ENCODE measurements around the gene NSG2. TPM values are rescaled to one million over a fixed set of nuclear protein-coding genes. Genes with fewer than 3 reads are reported as not detected.

NSG2 gene
- total RNA-seq, 6 experiments from 2014 or later, result 0.13 TPM; not detected in 5

GRCh38 chr5:174120401-174121005, 75.0 kb downstream of the NSG2 start:
- intact Hi-C loops (cut with DNase I), result no loop called here
- WGBS (ENCODE audit: insufficient coverage, low coverage, low lambda C conversion rate, missing lambda C conversion rate), result 78% methylated on average over 1 of the region's 1 CpG
- H3K4me1 ChIP-seq, result no peaks in the 10 kb centered on the region

GRCh38 chr5:174134545-174134944, 89.0 kb downstream of the NSG2 start:
- H3K27me3 ChIP-seq, result no peaks in the 10 kb centered on the region
- ATAC-seq (no peak), DNase-seq (no peak)
- no peaks in the 10 kb centered on the region for H3K4me1 ChIP-seq
- H3K36me3 ChIP-seq, result no peaks in the 10 kb centered on the region
- no peak overlapping the region for H3K4me3 ChIP-seq
- no peaks in the 10 kb centered on the region for H3K9me3 ChIP-seq
- 38% methylated on average over 1 of the region's 1 CpG for WGBS (ENCODE audit: insufficient coverage, low coverage, low lambda C conversion rate, missing lambda C conversion rate)
- intact Hi-C loops (cut with DNase I), result no loop called here
- TF ChIP-seq POLR2A (IDR thresholded peaks at IDR 0.05) (no peak), CTCF (IDR thresholded peaks at IDR 0.05) (no peak)
- H3K27ac ChIP-seq, result no peak overlapping the region

More at GRCh38 chr5:174120401-174121005, 75.0 kb downstream of the NSG2 start:
- no peaks in the 10 kb centered on the region for H3K27me3 ChIP-seq
- no peak overlapping the region for H3K4me3 ChIP-seq
- H3K27ac ChIP-seq, result no peak overlapping the region
- H3K9me3 ChIP-seq, result no peaks in the 10 kb centered on the region
- ATAC-seq (no peak), DNase-seq (no peak)
- H3K36me3 ChIP-seq, result no peaks in the 10 kb centered on the region
- no peak for TF ChIP-seq POLR2A (IDR thresholded peaks at IDR 0.05)
- TF ChIP-seq CTCF (IDR thresholded peaks at IDR 0.05), result no peak

- Histone ChIP-seq H3K36me3 (no peaks in the 10 kb centered on the region), H3K4me3 (no peak overlapping the region), H3K27ac (no peak overlapping the region), H3K9me3 (no peaks in the 10 kb centered on the region), H3K4me1 (no peaks in the 10 kb centered on the region), H3K27me3 (no peaks in the 10 kb centered on the region)
- WGBS (ENCODE audit: insufficient coverage, low coverage, low lambda C conversion rate, missing lambda C conversion rate), result 35% methylated on average over 3 of the region's 3 CpGs
- intact Hi-C loops (cut with DNase I), result no loop called here
- TF ChIP-seq CTCF (IDR thresholded peaks at IDR 0.05) (no peak), POLR2A (IDR thresholded peaks at IDR 0.05) (no peak)
- DNase-seq, result peak in 1 of 3 donors; percentile 13
- ATAC-seq, result peak in 1 of 4 donors; percentile 59
These were observed 94.1 kb downstream of the NSG2 start for GRCh38 chr5:174139623-174140022.

GRCh38 chr5:174140452-174141020, 95.0 kb downstream of the NSG2 start:
- intact Hi-C loops (cut with DNase I), result no loop called here
- WGBS (ENCODE audit: insufficient coverage, low coverage, low lambda C conversion rate, missing lambda C conversion rate), result 71% methylated on average over 5 of the region's 5 CpGs

More at GRCh38 chr5:174140452-174141020, 95.0 kb downstream of the NSG2 start:
- ATAC-seq (no peak), DNase-seq (peak in 1 of 3 donors; percentile 7)
- Histone ChIP-seq H3K36me3 (no peaks in the 10 kb centered on the region), H3K9me3 (no peaks in the 10 kb centered on the region), H3K4me3 (no peak overlapping the region), H3K27me3 (no peaks in the 10 kb centered on the region), H3K27ac (no peak overlapping the region), H3K4me1 (no peaks in the 10 kb centered on the region)
- TF ChIP-seq POLR2A (IDR thresholded peaks at IDR 0.05) (no peak), CTCF (IDR thresholded peaks at IDR 0.05) (no peak)
